HG02973 (cell line): ENCODE measurements around the gene SYT10.
"Not testable (repeated sequence)": the region's sequence is repeated elsewhere in the genome, so short reads cannot be mapped to it uniquely, and the experiment has no call there.

Source experiments
- ATAC-seq: cut with Tn5 transposase; IDR thresholded peaks from one replicate; pipeline ENCODE4 v1.9.1; 2021; ENCODE audit warnings: moderate library complexity; ENCODE audit not compliant: unreplicated experiment

Gene SYT10

DNA sequence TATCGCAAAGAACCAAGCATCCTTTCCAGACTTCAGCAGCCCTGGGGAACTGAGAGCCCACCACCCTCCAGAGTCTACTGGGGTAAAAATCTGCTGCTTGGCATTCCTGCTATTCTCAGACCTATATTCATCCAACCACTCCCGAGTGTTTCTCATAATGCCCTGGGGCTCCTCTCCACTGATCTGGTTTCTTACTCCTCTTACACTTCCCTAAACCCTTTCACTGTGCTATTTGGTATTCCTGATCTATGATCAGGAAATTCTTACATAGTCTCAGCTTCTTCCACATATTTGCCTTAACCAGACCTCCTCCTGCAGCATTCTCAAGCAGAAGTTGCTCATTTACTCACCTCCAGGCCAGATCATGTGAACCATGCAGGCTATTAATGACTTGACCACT is 82.4 kb downstream of the SYT10 start:
- no peak for ATAC-seq

DNA sequence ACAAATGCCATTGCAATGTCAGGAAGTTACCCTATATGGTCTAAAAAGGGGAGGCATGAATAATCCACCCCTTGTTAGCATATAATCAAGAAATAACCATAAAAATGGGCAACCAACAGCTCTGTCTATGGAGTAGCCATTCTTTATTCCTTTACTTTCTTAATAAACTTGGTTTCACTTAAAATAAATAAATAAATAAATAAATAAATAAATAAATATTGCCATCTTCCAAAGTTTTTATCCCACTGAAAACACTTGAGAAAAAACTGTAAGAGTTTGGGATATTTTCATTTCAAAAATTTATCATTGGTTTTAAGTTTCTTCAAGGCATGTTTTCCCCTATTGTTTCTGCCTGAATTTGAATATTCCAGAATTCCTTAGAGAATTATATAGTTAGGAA is 89.8 kb downstream of the SYT10 start:
- no peak for ATAC-seq

DNA sequence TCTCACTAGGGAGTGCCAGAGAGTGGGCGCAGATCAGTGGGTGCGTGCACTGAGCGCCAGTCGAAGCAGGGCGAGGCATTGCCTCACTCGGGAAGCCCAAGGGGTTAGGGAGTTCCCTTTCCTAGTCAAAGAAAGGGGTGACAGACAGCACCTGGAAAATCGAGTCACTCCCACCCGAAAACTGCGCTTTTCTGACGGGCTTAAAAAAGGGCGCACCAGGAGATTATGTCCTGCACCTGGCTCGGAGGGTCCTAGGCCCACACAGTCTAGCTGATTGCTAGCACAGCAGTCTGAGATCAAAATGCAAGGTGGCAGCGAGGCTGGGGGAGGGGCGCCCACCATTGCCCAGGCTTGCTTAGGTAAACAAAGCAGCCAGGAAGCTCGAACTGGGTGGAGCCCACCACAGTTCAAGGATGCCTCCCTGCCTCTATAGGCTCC is 107.6 kb downstream of the SYT10 start:
- not testable (repeated sequence) for ATAC-seq

DNA sequence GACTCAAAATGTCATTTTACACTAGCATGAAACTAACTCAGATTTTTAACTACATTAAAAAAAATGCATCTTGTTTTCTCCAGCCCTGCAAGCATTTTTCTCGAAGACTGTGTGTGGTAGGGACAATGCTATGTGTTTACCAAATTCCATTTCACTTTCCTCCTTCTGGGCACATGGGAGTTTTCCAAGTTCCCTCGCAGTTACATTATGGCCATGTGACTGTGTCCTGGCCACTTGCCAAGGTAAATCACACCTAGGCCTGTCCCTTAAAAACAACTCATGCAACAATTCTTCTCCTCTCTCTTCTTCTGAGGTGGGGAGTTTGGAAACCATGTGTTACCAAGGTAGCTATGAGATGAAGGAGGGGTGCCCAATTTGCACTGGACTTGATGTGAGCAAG is 108.7 kb downstream of the SYT10 start:
- no peak for ATAC-seq
